SHP77 (cell line): ENCODE results near the gene NOL12.
"Not testable (repeated sequence)": the region's sequence is repeated elsewhere in the genome, so short reads cannot be mapped to it uniquely, and the experiment has no call there.

Experiments used
- DNase-seq, 2 experiments: peaks; one replicate each; lab custom pipeline; 2025; lab: John Stamatoyannopoulos, UW

The NOL12 gene

DNA sequence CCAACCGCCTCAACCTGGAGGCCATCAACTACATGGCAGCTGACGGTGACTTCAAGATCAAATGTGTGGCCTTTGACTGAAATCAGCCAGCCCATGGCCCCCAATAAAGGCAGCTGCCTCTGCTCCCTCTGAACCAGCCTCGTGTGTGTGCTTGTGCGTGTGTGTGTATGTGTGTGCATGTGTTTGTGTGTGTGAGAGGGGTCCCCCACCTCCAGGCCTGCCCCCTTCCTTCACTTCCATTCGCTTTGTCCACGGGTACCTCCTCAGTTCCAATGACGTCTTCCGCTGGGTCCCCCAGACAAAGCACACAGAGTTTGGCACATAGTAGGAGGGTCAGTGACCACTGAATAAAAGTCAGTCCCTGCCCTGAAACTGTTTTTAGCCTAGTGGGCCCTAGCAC lies 6.5 kb upstream of the NOL12 start:
- DNase-seq: no peak

DNA sequence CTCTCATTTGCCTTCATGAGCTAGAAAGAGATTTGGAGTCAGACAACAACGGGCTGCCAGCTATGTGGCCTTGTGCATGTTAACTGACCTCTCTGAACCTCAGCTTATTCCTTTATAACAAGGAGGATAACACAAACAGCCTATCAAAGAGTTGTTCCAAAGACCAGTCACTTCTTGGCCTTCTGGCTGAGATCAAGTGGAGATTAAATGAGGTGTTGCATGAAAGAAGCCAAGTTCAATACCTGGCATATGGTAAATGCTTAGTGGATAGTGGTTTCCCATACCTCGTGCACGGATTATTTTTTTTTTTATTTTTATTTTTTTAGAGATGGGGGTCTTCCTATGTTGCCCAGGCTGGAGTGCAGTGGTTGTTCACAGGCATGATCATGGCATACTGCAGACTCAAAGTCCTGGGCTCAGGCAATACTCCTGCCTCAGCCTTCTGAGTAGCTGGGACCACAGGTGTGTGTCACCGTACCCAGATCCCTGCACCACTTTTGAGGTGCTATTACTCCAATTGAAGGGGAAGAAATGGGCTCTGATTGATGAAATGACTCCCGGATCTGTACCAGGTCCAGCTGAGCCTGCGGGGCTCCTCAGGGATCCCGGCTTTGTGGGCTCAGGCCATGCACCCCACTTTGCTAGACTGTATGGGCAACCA lies 5.8 kb upstream of the NOL12 start:
- DNase-seq: no peak

DNA sequence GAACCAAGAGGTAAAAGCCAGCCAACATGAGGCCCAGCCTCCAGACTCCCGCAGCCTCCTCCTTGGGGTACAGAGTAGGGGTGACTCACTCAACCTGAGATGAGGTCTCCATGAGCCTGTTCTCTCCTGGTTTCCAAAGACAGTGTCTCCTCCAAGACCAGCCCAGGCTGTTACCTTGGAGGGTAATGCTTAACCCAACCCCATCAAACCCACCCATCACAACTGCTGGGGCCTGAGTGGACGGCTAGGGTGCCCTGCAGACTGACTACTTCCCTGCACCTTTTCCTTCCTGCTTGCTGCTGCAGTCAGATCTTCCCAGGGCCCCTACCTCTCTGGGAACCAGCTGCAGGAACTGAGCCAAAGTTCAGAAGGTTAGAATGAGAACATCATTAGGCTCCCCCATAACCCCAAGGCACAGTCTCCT lies 5.1 kb upstream of the NOL12 start:
- no peak for DNase-seq

DNA sequence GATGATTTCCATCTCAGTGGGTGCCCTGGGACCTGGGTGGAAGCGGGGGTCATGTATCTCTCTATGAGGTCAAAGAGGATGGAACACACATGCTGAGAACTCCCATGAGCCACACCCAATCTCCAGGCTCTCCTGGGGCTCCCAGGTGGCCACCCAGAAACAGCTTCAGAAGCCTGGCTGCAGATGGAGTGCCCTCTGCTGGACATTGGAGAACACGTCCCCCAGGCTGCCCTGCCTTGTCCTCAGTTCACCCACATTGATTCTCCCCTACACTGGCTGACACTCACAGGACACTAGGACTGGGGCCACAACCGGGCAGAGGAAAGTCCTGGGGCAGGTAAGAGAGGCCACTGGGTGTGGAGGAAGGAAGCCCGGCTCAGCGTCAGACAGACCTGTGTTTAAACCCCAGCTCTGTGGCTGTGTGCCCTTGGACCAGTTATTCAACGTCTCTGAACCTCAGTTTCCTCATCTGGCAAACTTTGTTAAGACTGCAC lies 4.5 kb upstream of the NOL12 start:
- peak; percentile 72 to 79 for DNase-seq

DNA sequence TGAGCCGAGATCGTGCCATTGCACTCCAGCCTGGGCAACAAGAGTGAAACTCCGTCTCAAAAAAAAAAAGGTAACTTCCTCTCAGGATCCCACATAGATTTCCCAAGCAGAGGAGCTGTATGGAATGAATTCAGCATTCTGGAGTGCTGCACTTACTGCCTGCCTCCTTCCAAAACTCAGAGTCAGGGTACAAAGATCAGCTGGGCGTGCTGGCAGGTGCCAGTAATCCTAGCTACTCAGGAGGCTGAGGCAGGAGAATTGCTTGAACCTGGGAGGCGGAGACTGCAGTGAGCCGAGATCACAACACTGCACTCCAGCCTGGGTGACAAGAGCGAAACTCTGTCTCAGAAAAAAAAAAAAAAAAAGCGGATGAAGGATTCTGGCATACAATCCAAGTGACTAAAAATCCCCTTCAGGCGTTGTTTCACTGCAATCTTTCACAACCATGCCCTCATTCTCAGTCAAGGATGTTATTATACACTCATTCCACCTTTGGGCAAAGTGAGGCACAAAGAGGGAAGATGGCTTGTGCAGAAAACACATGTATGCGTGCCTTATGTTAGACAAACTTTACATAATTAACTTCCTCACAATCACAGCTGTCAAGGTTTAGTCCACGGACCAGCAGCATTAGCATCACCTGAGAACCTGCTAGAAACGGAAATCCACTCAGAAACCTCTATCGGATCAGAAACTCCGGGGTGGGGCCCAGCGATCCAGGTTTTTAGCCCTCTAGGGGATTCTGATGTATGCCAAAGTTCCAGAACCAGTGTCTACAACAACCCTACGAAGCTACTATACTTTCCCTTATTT lies 1.1 kb upstream of the NOL12 start:
- no peak for DNase-seq

DNA sequence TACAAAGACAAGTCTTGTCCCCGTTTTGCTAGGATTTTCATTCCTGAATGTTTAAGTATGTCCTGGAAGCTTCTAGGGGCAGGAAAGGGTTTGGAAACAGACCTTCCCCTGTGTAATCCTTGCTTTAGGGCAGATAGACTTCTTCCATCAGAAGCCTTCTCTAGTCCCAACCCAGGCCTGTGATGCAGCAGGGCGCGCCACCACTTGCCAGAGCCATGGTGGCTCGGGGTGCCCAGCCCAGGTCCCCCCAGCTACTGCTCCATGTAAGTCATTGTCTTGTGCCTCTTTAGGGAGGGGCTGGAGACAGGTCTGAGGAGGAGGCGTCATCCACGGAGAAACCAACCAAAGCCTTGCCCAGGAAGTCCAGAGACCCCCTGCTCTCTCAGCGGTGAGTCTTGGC lies 4.3 kb downstream of the NOL12 start:
- DNase-seq: no peak

DNA sequence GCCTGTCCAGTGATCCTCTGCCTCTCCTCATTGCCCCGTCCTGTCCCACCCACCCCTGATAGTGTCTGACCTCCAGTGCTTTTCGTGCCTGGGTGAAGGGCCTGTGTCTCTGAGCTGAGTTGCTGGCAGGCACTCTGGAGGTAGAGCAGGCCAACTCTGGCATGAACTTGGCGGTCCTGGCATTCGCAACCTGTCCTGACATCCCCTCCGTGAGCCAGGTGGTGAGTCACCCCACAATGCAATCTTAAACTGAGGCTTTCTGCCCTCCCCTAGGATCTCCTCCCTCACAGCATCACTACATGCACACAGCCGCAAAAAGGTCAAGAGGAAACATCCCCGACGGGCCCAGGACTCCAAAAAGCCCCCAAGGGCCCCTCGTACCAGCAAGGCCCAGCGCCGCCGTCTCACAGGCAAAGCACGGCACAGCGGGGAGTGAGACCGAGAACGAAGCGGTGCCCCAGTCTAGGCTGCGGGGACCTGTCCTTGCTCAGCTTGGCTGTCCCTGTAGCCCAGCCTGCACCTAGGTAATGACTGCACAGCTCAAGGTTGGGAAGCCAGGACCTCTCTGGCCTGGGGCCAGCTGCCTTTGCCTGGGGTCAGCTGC lies 4.9 kb downstream of the NOL12 start:
- DNase-seq: no peak

DNA sequence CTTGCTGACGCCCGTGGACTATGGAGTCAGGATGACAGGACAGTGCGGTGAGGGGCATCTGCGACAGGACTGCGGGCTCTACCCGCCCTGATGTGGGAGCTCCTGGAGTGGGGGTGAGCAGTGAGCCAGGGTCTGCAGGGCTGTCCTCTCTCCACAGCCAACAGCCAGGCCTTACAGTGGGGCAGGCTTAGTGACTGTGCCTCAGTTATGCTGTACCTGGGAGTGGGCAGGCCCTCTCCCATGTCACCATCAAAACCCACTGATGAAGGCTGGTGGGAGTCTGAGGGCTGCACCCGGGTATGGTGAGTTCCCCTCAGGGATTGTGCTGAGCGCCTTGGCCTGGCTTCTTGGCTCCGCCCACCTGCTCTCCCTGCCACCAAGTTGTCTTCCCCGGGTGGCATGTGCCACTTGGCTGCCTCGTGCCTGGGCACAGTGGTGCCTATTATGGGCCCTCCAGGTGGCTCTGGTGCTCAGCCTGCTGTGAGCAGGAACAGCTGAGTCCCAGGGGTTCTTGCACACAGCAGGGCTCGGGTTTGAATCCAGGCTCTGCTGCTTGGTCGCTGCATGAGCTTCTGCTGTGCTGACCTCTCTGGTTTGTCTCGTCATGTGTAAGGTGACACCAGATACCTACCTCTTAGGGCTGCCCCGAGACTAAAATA lies 6.6 kb downstream of the NOL12 start:
- DNase-seq: no peak

DNA sequence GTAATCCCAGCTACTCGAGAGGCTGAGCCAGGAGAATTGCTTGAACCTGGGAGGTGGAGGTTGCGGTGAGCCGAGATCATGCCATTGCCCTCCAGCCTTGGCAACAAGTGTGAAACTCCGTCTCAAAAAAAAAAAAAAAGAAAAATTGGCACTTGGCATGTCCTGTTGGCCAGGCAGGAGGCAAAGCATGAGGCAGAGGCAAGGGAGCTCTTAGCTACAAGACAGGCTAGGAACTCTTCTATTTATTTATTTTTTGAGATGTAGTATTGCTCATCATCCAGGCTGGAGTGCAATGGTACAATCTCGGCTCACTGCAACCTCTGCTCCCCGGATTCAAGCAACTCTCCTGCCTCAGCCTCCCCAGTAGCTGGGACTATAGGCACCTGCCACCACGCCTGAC lies 8.0 kb downstream of the NOL12 start:
- DNase-seq: not testable (repeated sequence)

DNA sequence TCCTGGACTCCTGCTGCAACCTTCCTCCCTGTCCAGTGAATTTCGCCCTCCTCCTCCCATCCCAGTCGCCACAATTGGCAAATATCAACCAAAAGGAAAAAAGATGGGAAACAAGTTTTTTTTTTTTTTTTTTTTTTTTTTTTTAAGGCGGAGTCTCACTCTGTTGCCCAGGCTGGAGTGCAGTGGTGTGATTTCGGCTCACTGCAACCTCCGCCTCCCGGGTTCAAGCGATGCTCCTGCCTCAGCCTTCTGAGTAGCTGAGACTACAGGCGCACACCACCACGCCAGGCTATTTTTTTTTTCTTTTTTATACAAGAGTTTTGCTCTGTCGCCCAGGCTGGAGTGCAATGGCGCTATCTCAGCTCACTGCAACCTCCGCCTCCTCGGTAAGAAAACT lies 10.1 kb downstream of the NOL12 start:
- DNase-seq: not testable (repeated sequence)

DNA sequence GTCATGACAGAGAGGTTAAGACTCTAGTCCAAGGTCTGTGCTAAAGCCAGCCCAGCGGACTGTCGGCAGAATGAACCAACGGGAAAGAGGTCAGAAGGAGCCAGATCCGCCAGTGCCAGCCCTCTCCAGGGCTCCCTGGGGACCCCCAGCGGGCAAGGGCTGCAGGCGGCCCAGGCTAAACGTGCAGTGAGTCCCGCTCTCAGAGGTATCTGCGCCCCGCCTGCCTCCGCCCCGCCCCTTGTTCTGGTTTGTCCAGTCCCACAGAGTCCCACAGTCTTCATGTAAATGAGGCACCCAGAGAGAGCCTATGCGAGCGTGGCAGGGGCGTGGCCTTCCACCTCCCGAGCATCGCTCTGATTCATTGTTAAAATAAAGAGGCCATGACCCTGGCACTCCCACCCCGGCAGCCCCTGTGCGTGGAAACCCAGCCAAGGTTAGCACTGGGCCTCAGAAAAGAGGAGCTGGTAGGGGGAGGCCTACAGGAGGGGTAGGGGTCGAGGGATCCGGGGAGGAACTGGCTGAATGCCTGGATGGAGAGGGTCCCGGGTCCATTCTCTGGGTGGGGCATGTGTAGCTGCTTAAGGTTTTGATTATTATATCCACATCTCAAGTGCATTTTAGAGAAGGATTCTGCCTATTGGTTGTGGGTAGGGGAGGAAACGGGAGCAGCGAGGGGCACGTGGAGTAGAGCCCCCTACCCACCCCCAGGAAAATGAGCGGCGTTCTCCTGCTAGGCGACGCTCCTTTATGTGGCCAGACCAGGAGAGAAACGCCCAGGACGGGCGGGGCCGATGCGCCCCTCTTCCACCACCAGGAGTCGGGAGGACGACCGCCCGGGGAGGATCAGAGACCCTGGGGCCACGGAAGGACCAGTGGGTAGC lies 10.8 kb downstream of the NOL12 start, which contains the start of gene TRIOBP:
Gene TRIOBP, plus strand, starts transcription at position 392 of the 881 bp plus-strand sequence. CDS start 4,318 bp downstream, outside the sequence.
- DNase-seq: peak; percentile 95 to 96

DNA sequence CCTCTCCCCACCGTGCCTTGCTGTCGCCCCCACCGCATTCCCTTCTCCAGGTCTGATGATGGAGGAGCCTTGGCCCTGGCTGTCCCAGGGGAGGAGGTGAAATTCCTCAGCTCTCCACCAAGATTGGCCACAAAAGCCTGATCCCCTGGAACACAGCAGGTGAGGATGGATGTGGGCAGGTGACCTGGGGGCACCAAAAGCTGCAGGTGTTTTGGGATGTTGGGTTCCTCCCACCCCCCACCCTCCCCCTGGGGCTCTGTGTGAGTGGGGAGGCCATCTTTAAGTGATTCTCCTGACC lies 11.3 kb downstream of the NOL12 start:
- no peak for DNase-seq

DNA sequence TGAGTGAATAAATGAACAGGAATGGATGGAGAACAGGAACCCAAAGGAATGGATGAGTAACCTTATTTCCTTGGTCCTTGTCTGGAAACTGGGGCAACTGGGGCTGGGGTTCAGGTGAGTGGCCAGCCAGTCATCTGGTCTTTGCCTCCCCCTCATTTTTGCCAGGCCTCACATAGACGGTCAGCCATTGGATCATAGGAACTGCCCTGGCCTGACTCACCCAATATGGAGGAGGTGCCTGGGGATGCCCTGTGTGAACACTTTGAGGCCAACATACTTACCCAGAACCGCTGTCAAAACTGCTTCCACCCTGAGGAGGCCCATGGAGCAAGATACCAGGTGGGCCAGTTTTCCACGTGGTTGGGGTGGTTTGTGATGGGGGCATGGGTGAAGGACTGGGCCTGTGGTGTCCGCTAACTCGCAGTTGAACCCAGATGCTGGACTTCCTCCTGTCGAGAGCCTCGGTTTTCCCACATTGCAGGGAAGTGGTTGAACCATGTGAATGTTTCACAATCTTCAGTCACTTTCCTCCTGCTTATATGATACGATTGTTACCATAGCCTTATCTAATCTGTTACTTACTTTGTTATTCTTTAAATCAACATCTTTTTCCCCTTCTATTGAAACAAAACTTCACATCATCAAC lies 15.1 kb downstream of the NOL12 start:
- DNase-seq: no peak

DNA sequence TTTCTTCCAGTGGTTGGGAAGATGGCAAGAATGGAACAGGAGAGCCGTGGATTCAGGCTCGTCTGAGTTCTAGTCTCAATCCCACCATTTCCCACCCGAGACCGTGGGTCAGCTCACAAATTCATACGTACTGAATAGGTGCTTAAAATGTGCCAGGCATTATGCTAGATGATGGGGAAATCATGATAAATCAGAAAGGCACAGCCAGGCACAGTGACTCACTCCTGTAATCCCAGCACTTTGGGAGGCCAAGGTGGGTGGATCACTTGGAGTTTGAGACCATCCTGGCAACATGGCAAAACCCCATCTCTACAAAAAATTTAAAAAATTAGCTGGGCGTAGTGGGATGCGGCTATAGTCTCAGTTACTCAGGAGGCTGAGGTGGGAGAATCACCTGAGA lies 17.8 kb downstream of the NOL12 start:
- DNase-seq: no peak

DNA sequence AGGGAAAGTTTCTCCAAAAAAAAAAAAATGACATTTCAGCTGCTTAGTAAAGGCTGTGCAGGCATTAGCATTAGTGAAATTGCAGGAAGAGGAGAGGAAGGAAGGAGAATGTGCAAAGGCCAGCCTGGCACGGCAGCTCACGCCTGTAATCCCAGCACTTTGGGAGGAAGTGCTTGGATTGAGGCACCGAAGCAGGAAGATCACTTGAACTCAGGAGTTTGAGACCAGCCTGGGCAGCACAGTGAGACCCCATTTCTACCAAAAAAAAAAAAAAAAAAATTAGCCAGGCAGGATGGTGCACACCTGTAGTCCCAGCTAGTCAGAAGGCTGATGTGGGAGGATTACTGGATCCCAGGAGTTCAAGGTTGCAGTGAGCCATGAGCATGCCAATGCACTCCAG lies 18.5 kb downstream of the NOL12 start:
- no peak for DNase-seq

DNA sequence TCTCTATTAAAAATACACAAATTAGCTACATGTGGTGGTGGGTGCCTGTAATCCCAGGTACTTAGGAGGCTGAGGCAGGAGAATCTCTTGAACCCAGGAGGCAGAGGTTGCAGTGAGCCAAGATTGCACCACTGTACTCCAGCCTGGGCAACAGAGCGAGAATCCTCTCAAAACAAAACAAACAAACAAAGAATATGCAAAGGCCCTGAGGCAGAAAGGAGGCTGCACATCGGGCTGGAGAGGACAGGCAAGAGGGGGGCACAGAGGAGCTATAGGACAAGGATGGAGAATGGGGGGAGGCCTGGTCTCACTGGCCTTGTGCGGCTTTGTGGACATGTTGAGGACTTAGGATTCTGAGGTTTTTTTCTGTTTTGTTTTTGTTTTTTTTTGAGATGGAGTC lies 19.1 kb downstream of the NOL12 start:
- DNase-seq: no peak

DNA sequence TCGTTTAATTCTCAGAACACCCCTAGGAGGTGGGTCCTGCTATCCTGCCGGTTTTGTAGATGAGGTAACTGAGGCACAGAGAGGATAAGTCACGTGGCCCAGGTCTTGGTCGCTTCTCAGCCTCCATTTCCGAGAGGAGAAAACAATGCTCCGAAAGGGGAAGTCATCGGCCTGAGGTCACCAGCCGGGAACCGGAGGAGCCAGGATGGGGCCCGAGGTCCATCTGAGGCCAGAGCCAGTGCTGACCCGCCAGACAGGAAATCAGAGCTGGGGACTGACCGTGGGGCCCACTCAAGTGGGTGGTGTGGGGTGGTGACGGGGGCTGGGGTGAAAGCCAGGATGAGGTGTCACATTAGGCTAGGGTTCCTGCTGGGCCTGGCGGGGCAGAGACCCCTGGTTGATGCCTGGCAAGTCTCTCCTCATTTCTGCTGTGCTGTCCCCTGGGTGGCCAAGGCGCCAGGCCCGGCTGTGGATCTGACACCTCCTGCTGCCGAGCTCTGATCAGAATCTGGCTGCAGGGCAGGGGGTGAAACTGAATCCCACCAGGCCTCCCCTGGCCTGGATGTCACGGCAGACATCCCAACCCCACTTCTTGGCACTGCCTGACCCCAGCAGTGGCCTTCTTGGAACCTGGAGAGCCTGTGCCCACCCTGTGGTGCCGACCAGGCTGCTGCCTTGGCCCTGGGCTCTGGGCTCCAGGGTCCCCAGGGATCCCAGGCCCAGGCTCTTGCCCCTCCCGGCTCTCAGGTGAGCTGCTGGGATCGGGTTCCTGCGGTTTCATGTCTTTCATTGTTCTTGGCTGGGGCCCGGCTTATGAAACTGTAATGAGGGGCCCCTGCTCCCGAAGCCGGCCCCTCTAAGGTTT lies 22.7 kb downstream of the NOL12 start:
- DNase-seq: no peak

DNA sequence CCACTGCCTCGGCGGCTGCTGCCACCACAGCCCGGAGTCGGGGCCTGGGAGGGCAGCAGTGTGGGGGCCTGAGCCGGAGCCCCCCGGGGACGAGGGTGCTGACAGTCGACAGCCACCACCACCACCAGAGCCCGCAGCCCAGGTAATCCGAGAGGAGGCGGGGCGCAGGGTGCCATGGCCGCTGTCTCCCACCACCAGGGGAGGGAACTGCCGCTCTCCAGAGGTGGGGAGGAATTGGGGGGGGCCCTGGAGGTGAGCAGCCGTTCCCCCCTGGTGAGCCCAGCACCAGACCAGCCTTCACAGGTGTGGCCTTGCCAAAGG lies 23.3 kb downstream of the NOL12 start:
- DNase-seq: no peak

DNA sequence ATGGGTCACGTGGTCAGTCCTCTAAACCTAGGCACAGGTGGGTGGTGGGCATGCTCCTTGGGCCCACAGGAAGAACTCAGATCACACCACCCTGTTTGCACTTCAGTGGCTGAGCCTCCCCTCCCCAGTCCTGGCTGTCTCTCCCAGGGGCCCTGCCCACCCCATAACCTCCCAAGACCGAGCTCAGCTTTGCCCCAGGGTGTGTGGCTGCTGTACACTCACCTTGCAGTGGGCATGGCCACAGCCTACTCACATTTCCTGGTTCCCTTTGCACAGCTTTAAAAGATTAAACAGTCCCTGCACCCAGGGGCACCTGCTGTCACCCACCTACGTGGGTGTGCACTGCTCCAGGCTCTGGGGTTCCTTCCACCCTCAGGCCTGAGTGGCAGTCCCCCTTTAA lies 24.5 kb downstream of the NOL12 start:
- no peak for DNase-seq

DNA sequence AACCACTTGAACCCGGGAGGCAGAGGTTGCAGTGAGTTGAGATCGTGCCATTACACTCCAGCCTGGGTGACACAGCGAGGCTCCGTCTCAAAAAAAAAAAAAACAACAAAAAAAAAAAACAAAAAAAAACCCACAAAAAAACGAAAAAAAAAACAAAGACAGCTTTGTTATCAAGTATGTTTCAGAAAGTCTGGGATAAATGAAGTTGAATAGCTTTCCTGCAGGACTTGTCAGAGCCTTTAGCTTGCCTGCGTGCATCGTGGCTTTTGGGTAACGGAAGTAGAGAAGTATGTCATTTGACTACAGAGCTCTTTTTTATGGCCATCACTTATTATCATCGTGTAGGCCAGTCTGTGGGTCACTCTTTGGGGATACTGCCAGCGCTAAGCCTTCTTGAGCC lies 25.3 kb downstream of the NOL12 start:
- DNase-seq: no peak
